Osteocyte (in vitro differentiated cells): ENCODE results near the gene GSTO2. TPM values are rescaled to one million over a fixed set of nuclear protein-coding genes. Genes with fewer than 3 reads are reported as not detected.
A peak's percentile ranks its signal among the peaks of the same experiment; 100 is the strongest.

Experiments used
- DNase-seq: peaks from one replicate; pipeline ENCODE4 v3.0.0; 2021; ENCODE audit warnings: mixed read lengths; ENCODE audit not compliant: unreplicated experiment; ENCODE audit errors: extremely low spot score
- H3K27ac Mint-ChIP-seq: one replicate; pipeline ENCODE4 v1.8.0; 2021; ENCODE audit warnings: mild to moderate bottlenecking, mixed read lengths; ENCODE audit not compliant: unreplicated experiment
- H3K27me3 Mint-ChIP-seq: one replicate; pipeline ENCODE4 v1.8.0; 2021; ENCODE audit warnings: mixed read lengths; ENCODE audit not compliant: unreplicated experiment
- H3K36me3 Mint-ChIP-seq: one replicate; pipeline ENCODE4 v1.8.0; 2021; ENCODE audit warnings: mixed read lengths; ENCODE audit not compliant: unreplicated experiment
- H3K4me1 Mint-ChIP-seq: one replicate; pipeline ENCODE4 v1.8.0; 2021; ENCODE audit warnings: mixed read lengths; ENCODE audit not compliant: unreplicated experiment
- H3K4me3 Mint-ChIP-seq: one replicate; pipeline ENCODE4 v1.8.0; 2021; ENCODE audit warnings: mild to moderate bottlenecking, moderate library complexity, mixed read lengths; ENCODE audit not compliant: unreplicated experiment
- H3K9me3 Mint-ChIP-seq: one replicate; pipeline ENCODE4 v1.8.0; 2021; ENCODE audit warnings: mixed read lengths; ENCODE audit not compliant: unreplicated experiment
- CTCF ChIP-seq: fragments of 200-600 bp; sonication (generic); IDR thresholded peaks from 2 replicates; pipeline ENCODE4 v1.5.0; 2021; ENCODE audit warnings: antibody characterized with exemption, mild to moderate bottlenecking, moderate library complexity
- long read RNA-seq: library from polyadenylated mRNA; unstranded; transcript quantifications from one replicate; pipeline ENCODE4 v2.0.0, GENCODE V29; 2021
- total RNA-seq: library from RNA; stranded (reverse); gene quantifications from 2 replicates; pipeline ENCODE4 v1.2.1, GENCODE V29; 2021

Gene GSTO2
- 0.31 and 0.54 TPM in 2 replicates for total RNA-seq
- long read RNA-seq, partial matches to known transcripts: 0 of 1 reads
- long read RNA-seq, other reads (novel, unspliced or antisense): 1 of 1 reads

GRCh38 chr10:104268713-104269645 is at the start of gene GSTO2:
TSS of gene GSTO2 (plus strand) at chr10:104269184. CDS start at chr10:104274916, 5,732 bp downstream.
- Mint-ChIP-seq H3K27me3 (no peaks in the 10 kb centered on the region), H3K9me3 (no peaks in the 10 kb centered on the region), H3K27ac (peak within 1 kb of the TSS; percentile 91), H3K36me3 (peaks cover 19% of the 10 kb centered on the region), H3K4me3 (peak within 1 kb of the TSS; percentile 87), H3K4me1 (peaks cover 14% of the 10 kb centered on the region)
- DNase-seq: peak; percentile 100
- TF ChIP-seq CTCF: no peak

- H3K27me3 Mint-ChIP-seq: peaks cover 43% of the 10 kb centered on the region
- H3K4me1 Mint-ChIP-seq: no peaks in the 10 kb centered on the region
- no peaks in the 10 kb centered on the region for H3K9me3 Mint-ChIP-seq
- no peak overlapping the region for H3K4me3 Mint-ChIP-seq
- H3K27ac Mint-ChIP-seq: no peak overlapping the region
- H3K36me3 Mint-ChIP-seq: no peaks in the 10 kb centered on the region
- TF ChIP-seq CTCF: no peak
- DNase-seq: no peak
Measured at GRCh38 chr10:104220522-104220921, 48.5 kb upstream of the GSTO2 start.

GRCh38 chr10:104223304-104223703 is 45.7 kb upstream of the GSTO2 start:
- no peaks in the 10 kb centered on the region for H3K4me1 Mint-ChIP-seq
- TF ChIP-seq CTCF: no peak
- H3K27ac Mint-ChIP-seq: no peak overlapping the region
- H3K36me3 Mint-ChIP-seq: no peaks in the 10 kb centered on the region
- no peak overlapping the region for H3K4me3 Mint-ChIP-seq
- no peaks in the 10 kb centered on the region for H3K9me3 Mint-ChIP-seq
- DNase-seq: no peak
- H3K27me3 Mint-ChIP-seq: peaks cover 57% of the 10 kb centered on the region

- no peak for DNase-seq
- Mint-ChIP-seq H3K27me3 (peaks cover 43% of the 10 kb centered on the region), H3K4me1 (peaks cover 9% of the 10 kb centered on the region), H3K36me3 (no peaks in the 10 kb centered on the region), H3K4me3 (no peak overlapping the region), H3K27ac (no peak overlapping the region), H3K9me3 (no peaks in the 10 kb centered on the region)
- no peak for TF ChIP-seq CTCF
Measured at GRCh38 chr10:104230490-104230889, 38.5 kb upstream of the GSTO2 start.
